Measurements from ENCODE around the gene CD2. TPM values are rescaled to one million over a fixed set of nuclear protein-coding genes. Genes with fewer than 3 reads are reported as not detected.

Gene CD2
- total RNA-seq, 1 experiment from 2014 or later: not detected

- no peak overlapping the region for H3K27ac ChIP-seq (ENCODE audit: low read depth, low read length, poor library complexity, severe bottlenecking)
- peaks cover 22% of the 10 kb centered on the region for H3K4me1 ChIP-seq (ENCODE audit: insufficient read depth, low read length, poor library complexity, severe bottlenecking)
- DNase-seq (ENCODE audit: low spot score): no peak
- no peaks in the 10 kb centered on the region for H3K36me3 ChIP-seq (ENCODE audit: insufficient read depth, low read length, poor library complexity, severe bottlenecking)
- no TSS peak for BruUV-seq (replicated peaks)
- peaks cover 5% of the 10 kb centered on the region for H3K27me3 ChIP-seq (replicated peaks; ENCODE audit: insufficient read depth, low read depth, low read length, poor library complexity)
- CTCF ChIA-PET: no interaction called here
- intact Hi-C loops (cut with micrococcal nuclease; ENCODE audit: unreplicated experiment): loop anchor here (5.0 kb wide), 1 partner anchor 153 kb away; the partner anchor contains the start of gene CD58
- H3K9me3 ChIP-seq (ENCODE audit: low read depth, low read length, poor library complexity, severe bottlenecking): no peaks in the 10 kb centered on the region
- H3K4me3 ChIP-seq (ENCODE audit: low read depth, low read length, poor library complexity, severe bottlenecking): no peak overlapping the region
- POLR2A ChIA-PET (ENCODE audit: low non-redundant PET): no interaction called here
- no peak for TF ChIP-seq EZH2 (IDR thresholded peaks at IDR 0.05; ENCODE audit: borderline replicate concordance, low read depth, low read length, poor library complexity, severe bottlenecking)
- TF ChIP-seq, protein P1, sequence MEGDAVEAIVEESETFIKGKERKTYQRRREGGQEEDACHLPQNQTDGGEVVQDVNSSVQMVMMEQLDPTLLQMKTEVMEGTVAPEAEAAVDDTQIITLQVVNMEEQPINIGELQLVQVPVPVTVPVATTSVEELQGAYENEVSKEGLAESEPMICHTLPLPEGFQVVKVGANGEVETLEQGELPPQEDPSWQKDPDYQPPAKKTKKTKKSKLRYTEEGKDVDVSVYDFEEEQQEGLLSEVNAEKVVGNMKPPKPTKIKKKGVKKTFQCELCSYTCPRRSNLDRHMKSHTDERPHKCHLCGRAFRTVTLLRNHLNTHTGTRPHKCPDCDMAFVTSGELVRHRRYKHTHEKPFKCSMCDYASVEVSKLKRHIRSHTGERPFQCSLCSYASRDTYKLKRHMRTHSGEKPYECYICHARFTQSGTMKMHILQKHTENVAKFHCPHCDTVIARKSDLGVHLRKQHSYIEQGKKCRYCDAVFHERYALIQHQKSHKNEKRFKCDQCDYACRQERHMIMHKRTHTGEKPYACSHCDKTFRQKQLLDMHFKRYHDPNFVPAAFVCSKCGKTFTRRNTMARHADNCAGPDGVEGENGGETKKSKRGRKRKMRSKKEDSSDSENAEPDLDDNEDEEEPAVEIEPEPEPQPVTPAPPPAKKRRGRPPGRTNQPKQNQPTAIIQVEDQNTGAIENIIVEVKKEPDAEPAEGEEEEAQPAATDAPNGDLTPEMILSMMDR (conservative IDR thresholded peaks at IDR 0.05; ENCODE audit: low read depth, low read length): no peak
Observed at GRCh38 chr1:116725798-116726197, 28.4 kb upstream of the CD2 start.

- DNase-seq (ENCODE audit: low spot score): peak; percentile 10
- Histone ChIP-seq H3K36me3 (ENCODE audit: insufficient read depth, low read length, poor library complexity, severe bottlenecking) (no peaks in the 10 kb centered on the region), H3K9me3 (ENCODE audit: low read depth, low read length, poor library complexity, severe bottlenecking) (no peaks in the 10 kb centered on the region), H3K27ac (ENCODE audit: low read depth, low read length, poor library complexity, severe bottlenecking) (no peak overlapping the region), H3K4me3 (ENCODE audit: low read depth, low read length, poor library complexity, severe bottlenecking) (no peak overlapping the region), H3K27me3 (replicated peaks; ENCODE audit: insufficient read depth, low read depth, low read length, poor library complexity) (peaks cover 5% of the 10 kb centered on the region), H3K4me1 (ENCODE audit: insufficient read depth, low read length, poor library complexity, severe bottlenecking) (peaks cover 22% of the 10 kb centered on the region)
- CTCF ChIA-PET: no interaction called here
- no TSS peak for BruUV-seq (replicated peaks)
- intact Hi-C loops (cut with micrococcal nuclease; ENCODE audit: unreplicated experiment): loop anchor here (5.0 kb wide), 1 partner anchor 155 kb away; the partner anchor contains the start of gene CD58
- POLR2A ChIA-PET (ENCODE audit: low non-redundant PET): no interaction called here
- TF ChIP-seq EZH2 (IDR thresholded peaks at IDR 0.05; ENCODE audit: borderline replicate concordance, low read depth, low read length, poor library complexity, severe bottlenecking): no peak
Observed at GRCh38 chr1:116726872-116727820, 27.1 kb upstream of the CD2 start.

DNA sequence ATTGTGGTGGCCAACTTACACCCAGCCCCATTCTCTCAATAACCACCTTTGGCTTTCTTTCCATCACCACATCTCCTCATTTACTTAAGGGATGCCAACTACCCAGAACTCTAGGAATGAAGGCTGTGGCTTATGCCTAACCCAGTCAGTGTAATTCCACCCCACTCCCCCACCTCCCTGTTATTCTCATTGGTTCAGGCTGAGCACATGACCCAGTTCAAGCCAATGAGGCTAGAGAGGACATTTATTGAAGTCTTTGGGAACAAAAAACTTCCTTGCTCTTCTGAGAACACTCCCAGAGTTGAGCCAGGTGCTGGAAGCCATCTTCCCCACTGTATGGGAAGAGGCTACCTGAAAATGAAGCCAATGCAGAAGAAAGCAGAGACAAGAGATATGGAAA, 22.8 kb upstream of the CD2 start:
- peaks cover 5% of the 10 kb centered on the region for H3K27me3 ChIP-seq (replicated peaks; ENCODE audit: insufficient read depth, low read depth, low read length, poor library complexity)
- DNase-seq (ENCODE audit: low spot score): no peak
- TF ChIP-seq, protein P1 (conservative IDR thresholded peaks at IDR 0.05; ENCODE audit: low read depth, low read length): no peak
- TF ChIP-seq EZH2 (IDR thresholded peaks at IDR 0.05; ENCODE audit: borderline replicate concordance, low read depth, low read length, poor library complexity, severe bottlenecking): no peak
- H3K9me3 ChIP-seq (ENCODE audit: low read depth, low read length, poor library complexity, severe bottlenecking): no peaks in the 10 kb centered on the region
- no TSS peak for BruUV-seq (replicated peaks)
- no peaks in the 10 kb centered on the region for H3K36me3 ChIP-seq (ENCODE audit: insufficient read depth, low read length, poor library complexity, severe bottlenecking)
- ChIA-PET POLR2A (ENCODE audit: low non-redundant PET) (no interaction called here), CTCF (no interaction called here)
- no peak overlapping the region for H3K4me3 ChIP-seq (ENCODE audit: low read depth, low read length, poor library complexity, severe bottlenecking)
- intact Hi-C loops (cut with micrococcal nuclease; ENCODE audit: unreplicated experiment): loop anchor here (10.0 kb wide), 1 partner anchor 553 kb away; no protein-coding TSS in a partner anchor
- peaks cover 24% of the 10 kb centered on the region for H3K4me1 ChIP-seq (ENCODE audit: insufficient read depth, low read length, poor library complexity, severe bottlenecking)
- H3K27ac ChIP-seq (ENCODE audit: low read depth, low read length, poor library complexity, severe bottlenecking): no peak overlapping the region

All from A673 (cell line).